CD14-positive monocyte (primary cell): Measurements from ENCODE around the gene ITGB6. TPM values are rescaled to one million over a fixed set of nuclear protein-coding genes. Genes with fewer than 3 reads are reported as not detected.

Experiments used
- DNase-seq, 3 donors: peaks; one replicate each; pipeline ENCODE4 v3.0.0-alpha.2; 2011 to 2022
- H2AFZ ChIP-seq: 2 replicates; pipeline ENCODE4 v1.6.0; 2012; ENCODE audit warnings: mild to moderate bottlenecking, low read depth, low read length, inconsistent platforms; ENCODE audit not compliant: insufficient read depth, poor library complexity, severe bottlenecking
- H3K27ac ChIP-seq, 2 donors: 1 replicate in 1 of 2; 2 replicates in 1 of 2; pipeline ENCODE4 v1.5.1; 2012 to 2013; ENCODE audit warnings: low read length in 2 of 2, control low read depth in 1 of 2, inconsistent platforms in 1 of 2, low read depth in 1 of 2, mild to moderate bottlenecking in 1 of 2
- H3K27me3 ChIP-seq, 2 donors: one replicate each; pipeline versions ENCODE4 v1.6.0 to v1.6.1; 2011 to 2013; ENCODE audit warnings: low read length in 2 of 2; ENCODE audit not compliant: control insufficient read depth in 2 of 2, insufficient read depth in 2 of 2
- H3K36me3 ChIP-seq, 2 donors: replicated peaks in 1 of 2; 1 replicate in 1 of 2; 2 replicates in 1 of 2; pipeline versions ENCODE4 v1.5.1 to v1.6.1; 2012 to 2013; ENCODE audit warnings: low read length in 2 of 2, control low read depth in 1 of 2, inconsistent platforms in 1 of 2, mild to moderate bottlenecking in 1 of 2; ENCODE audit not compliant: insufficient read depth in 2 of 2, control insufficient read depth in 1 of 2
- H3K4me1 ChIP-seq, 2 donors: 1 replicate in 1 of 2; 2 replicates in 1 of 2; pipeline versions ENCODE4 v1.5.1 to v1.6.1; 2012 to 2013; ENCODE audit warnings: low read length in 2 of 2, control low read depth in 1 of 2, inconsistent platforms in 1 of 2, mild to moderate bottlenecking in 1 of 2, moderate library complexity in 1 of 2; ENCODE audit not compliant: insufficient read depth in 2 of 2, control insufficient read depth in 1 of 2
- H3K4me2 ChIP-seq: replicated peaks from 2 replicates; pipeline ENCODE3; 2012; ENCODE audit warnings: low read length, moderate library complexity, mild to moderate bottlenecking; ENCODE audit not compliant: poor library complexity, severe bottlenecking; ENCODE audit errors: extremely low read depth
- H3K4me3 ChIP-seq, 3 experiments: fragments of 200-600 bp in 1 of 3; sonication (generic) in 1 of 3; replicated peaks in 1 of 3; 1 replicate in 2 of 3; 2 replicates in 1 of 3; pipeline ENCODE4 v1.5.1; 2011 to 2013; ENCODE audit warnings: low read length in 3 of 3, mild to moderate bottlenecking in 3 of 3, control low read depth in 2 of 3, low read depth in 2 of 3, inconsistent platforms in 1 of 3, moderate library complexity in 1 of 3
- H3K79me2 ChIP-seq: 2 replicates; pipeline ENCODE4 v1.6.0; 2012; ENCODE audit warnings: mild to moderate bottlenecking, control low read depth, inconsistent platforms, low read length, moderate library complexity; ENCODE audit not compliant: insufficient read depth
- H3K9ac ChIP-seq: 2 replicates; pipeline ENCODE4 v1.6.0; 2017; ENCODE audit warnings: low read length, mild to moderate bottlenecking; ENCODE audit not compliant: insufficient read depth, poor library complexity, severe bottlenecking
- H3K9me3 ChIP-seq, 2 donors: replicated peaks in 1 of 2; 1 replicate in 1 of 2; 2 replicates in 1 of 2; pipeline versions ENCODE4 v1.5.1 to v1.6.1; 2012 to 2013; ENCODE audit warnings: low read length in 2 of 2, control low read depth in 1 of 2; ENCODE audit not compliant: control insufficient read depth in 1 of 2, insufficient read depth in 1 of 2
- H4K20me1 ChIP-seq: 2 replicates; pipeline ENCODE4 v1.6.0; 2012; ENCODE audit warnings: mild to moderate bottlenecking, low read length, control low read depth, moderate library complexity; ENCODE audit not compliant: insufficient read depth
- H3K27ac Mint-ChIP-seq, 7 donors: one replicate each; pipeline ENCODE4 v1.8.0; 2020; ENCODE audit warnings: mild to moderate bottlenecking in 7 of 7, mixed read lengths in 7 of 7, moderate library complexity in 6 of 7, inconsistent platforms in 2 of 7
- H3K27me3 Mint-ChIP-seq, 3 donors: one replicate each; pipeline ENCODE4 v1.8.0; 2021 to 2022; ENCODE audit warnings: low read depth in 3 of 3, mild to moderate bottlenecking in 3 of 3, mixed read lengths in 3 of 3, moderate library complexity in 3 of 3, inconsistent platforms in 1 of 3
- H3K36me3 Mint-ChIP-seq, 2 donors: one replicate each; pipeline ENCODE4 v1.8.0; 2020; ENCODE audit warnings: mixed read lengths in 2 of 2, inconsistent platforms in 1 of 2, mild to moderate bottlenecking in 1 of 2
- H3K4me1 Mint-ChIP-seq: one replicate; pipeline ENCODE4 v1.8.0; 2020; ENCODE audit warnings: mild to moderate bottlenecking, mixed read lengths
- H3K4me3 Mint-ChIP-seq, 2 donors: one replicate each; pipeline ENCODE4 v1.8.0; 2020; ENCODE audit warnings: mild to moderate bottlenecking in 2 of 2, mixed read lengths in 2 of 2, moderate library complexity in 1 of 2
- H3K9me3 Mint-ChIP-seq, 7 donors: one replicate each; pipeline ENCODE4 v1.8.0; 2020 to 2022; ENCODE audit warnings: mixed read lengths in 7 of 7, mild to moderate bottlenecking in 6 of 7, moderate library complexity in 6 of 7, inconsistent platforms in 2 of 7
- CTCF ChIP-seq: fragments of 200-600 bp; IDR thresholded peaks from one replicate; pipeline ENCODE4 v1.8.0; 2022; ENCODE audit warnings: antibody characterized with exemption, mild to moderate bottlenecking
- WGBS: methylation state at CpG from one replicate; pipeline ENCODE4 v1.1.5; 2013; ENCODE audit warnings: missing lambda C conversion rate; ENCODE audit not compliant: insufficient coverage; 5-methylcytosine and 5-hydroxymethylcytosine counted together
- intact Hi-C, 2 donors: fragments of 100-400 bp; cut with micrococcal nuclease; formaldehyde crosslinking; loops; one replicate each; pipeline versions ENCODE4 v1.15.0 to v1.15.1; 2023
- polyA plus RNA-seq, 3 donors: library from polyadenylated mRNA; depleted of rRNA in 1 of 3; unstranded in 2 of 3; stranded (reverse) in 1 of 3; fragments of 300-500 nt in 2 of 3; fragments of >200 nt in 1 of 3; fragmentation: Illumina TruSeq in 2 of 3; gene quantifications; 1 replicate in 2 of 3; 2 replicates in 1 of 3; pipeline ENCODE4 v1.2.3, GENCODE V29; 2012 to 2021

Gene ITGB6
- polyA plus RNA-seq, 3 donors: not detected

GRCh38 chr2:160141419-160141818, 58.7 kb downstream of the ITGB6 start:
- TF ChIP-seq CTCF: no peak
- Histone ChIP-seq H3K79me2 (no peaks in the 10 kb centered on the region), H3K27me3 (peaks cover 0 to 5% of the 10 kb centered on the region in 2 donors), H4K20me1 (no peaks in the 10 kb centered on the region), H2AFZ (no peak overlapping the region), H3K9me3 (no peaks in the 10 kb centered on the region), H3K4me3 (no peak overlapping the region), H3K27ac (no peak overlapping the region), H3K4me2 (no peak overlapping the region), H3K4me1 (no peaks in the 10 kb centered on the region), H3K9ac (no peak overlapping the region), H3K36me3 (no peaks in the 10 kb centered on the region)
- no peak for DNase-seq
- H3K27me3 Mint-ChIP-seq: peaks cover 0 to 3% (median 0%) of the 10 kb centered on the region in 3 donors
- H3K36me3 Mint-ChIP-seq: no peaks in the 10 kb centered on the region
- WGBS: no CpG with 5 or more reads among the region's 4 CpGs
- intact Hi-C loops: no loop called here
- no peak overlapping the region for H3K27ac Mint-ChIP-seq
- no peaks in the 10 kb centered on the region for H3K4me1 Mint-ChIP-seq
- H3K4me3 Mint-ChIP-seq: no peak overlapping the region
- no peaks in the 10 kb centered on the region for H3K9me3 Mint-ChIP-seq

GRCh38 chr2:160140471-160140870, 59.6 kb downstream of the ITGB6 start:
- Histone ChIP-seq H3K4me3 (no peak overlapping the region), H3K27ac (no peak overlapping the region), H4K20me1 (no peaks in the 10 kb centered on the region), H3K36me3 (no peaks in the 10 kb centered on the region), H3K79me2 (no peaks in the 10 kb centered on the region), H3K9ac (no peak overlapping the region), H3K4me1 (no peaks in the 10 kb centered on the region), H3K4me2 (no peak overlapping the region), H3K9me3 (no peaks in the 10 kb centered on the region), H3K27me3 (peaks cover 0 to 5% of the 10 kb centered on the region in 2 donors), H2AFZ (no peak overlapping the region)
- intact Hi-C loops: no loop called here
- TF ChIP-seq CTCF: no peak
- H3K9me3 Mint-ChIP-seq: peaks cover 0 to 2% (median 0%) of the 10 kb centered on the region in 7 donors
- no peaks in the 10 kb centered on the region for H3K4me1 Mint-ChIP-seq
- no CpG with 5 or more reads among the region's 4 CpGs for WGBS
- H3K27ac Mint-ChIP-seq: no peak overlapping the region
- peaks cover 0 to 3% (median 0%) of the 10 kb centered on the region in 3 donors for H3K27me3 Mint-ChIP-seq
- no peak for DNase-seq
- no peaks in the 10 kb centered on the region for H3K36me3 Mint-ChIP-seq
- no peak overlapping the region for H3K4me3 Mint-ChIP-seq
